Superior temporal gyrus (tissue), 1 donor: ENCODE results near the gene METTL27.
"Not testable (repeated sequence)": the region's sequence is repeated elsewhere in the genome, so short reads cannot be mapped to it uniquely, and the experiment has no call there.

Experiments used
- DNase-seq: peaks from one replicate; pipeline ENCODE4 v3.0.0-alpha.2; 2016; ENCODE audit errors: extremely low spot score

METTL27 gene

GRCh38 chr7:73869011-73869798, 26.9 kb upstream of the METTL27 start:
- DNase-seq: no peak

DNA sequence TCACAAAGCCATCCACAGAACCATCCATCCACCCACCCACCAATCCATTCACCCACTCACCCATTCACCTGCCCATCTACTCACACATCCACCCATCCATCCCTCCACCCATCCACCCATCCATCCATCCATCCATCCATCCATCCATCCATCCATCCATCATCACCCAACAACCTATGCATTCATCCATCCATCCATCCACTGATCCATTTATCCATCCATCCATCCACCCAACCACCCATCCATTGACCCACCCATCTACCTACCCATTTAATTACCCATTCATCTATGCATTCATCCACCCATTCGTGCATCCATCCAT, 24.1 kb upstream of the METTL27 start:
- no peak for DNase-seq

DNA sequence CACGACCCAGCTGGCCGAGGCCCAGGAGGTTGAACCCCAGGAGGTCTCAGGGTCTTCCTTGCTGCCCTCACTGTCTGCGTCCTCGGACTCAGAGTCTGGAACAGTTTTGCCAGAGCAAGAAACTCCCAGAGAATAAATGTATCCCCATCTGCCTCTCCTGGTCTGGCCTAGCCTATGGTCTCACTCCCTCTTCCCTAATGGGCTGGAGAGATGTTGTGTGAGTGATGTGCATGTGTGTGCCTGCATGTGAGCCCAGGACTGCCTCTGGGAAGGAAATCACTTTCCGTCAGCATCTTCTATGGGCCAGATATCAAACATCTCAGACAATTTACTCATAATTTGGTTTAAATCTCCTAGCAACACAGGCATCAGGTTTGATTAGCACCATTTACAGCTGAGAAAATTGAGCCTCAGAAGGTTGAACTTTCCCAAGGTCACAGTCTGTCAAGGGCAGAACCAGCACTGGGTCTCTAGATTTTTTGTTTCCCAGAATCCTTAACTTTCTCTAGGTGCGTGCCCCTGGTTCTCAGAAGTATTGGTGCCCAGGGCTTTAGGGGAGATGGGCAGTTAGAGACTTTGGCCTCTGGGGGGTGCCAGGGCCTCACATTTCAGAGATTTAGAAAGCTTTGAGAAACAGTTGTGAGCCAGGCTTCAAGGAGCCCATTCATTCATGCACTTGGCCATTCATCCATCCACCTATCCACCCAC, 23.6 kb upstream of the METTL27 start:
- DNase-seq: peak; percentile 70

GRCh38 chr7:73864981-73865711, 22.8 kb upstream of the METTL27 start:
- no peak for DNase-seq

DNA sequence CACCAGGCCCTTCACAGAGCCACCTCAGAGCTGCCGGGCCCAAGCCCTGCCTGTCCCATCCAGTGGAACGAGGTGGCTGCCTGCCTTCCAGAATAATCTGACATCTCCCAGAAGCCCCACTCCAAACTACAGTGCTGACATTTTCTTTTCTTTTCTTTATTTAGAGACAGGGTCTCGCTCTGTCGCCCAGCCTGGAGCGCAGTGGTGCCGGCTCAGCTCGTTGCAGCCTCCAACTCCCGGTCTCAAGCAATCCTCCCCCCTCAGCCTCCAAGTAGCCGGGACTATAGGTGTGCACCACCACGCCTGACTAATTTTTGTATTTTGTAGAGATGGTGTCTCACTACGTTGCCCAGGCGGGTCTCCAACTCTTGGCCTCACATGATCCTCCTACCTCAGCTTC, 19.0 kb upstream of the METTL27 start:
- no peak for DNase-seq

DNA sequence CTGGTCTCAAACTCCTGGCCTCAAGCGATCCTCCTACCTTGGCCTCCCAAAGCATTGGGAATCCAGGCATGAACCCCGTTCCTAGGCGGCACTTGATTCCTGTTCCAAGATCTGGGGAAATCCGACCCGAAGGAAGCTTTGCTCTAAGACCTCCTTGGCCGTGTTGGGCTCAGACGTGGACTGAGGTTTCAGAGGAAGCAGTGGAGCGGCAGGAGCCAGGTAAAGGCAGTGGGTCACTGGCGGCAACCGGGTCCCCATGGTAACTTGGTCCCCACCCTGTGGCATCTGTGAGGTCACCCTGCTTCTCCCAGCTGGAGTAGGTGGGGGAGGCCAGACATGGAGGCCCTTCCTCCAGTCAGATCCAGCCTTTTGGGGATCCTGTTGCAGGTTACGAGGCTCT, 18.5 kb upstream of the METTL27 start, which contains the start of gene TMEM270:
Gene TMEM270, plus strand, starts transcription at position 301 of the 400 bp plus-strand sequence. Its CDS starts 36 bp downstream, at position 337.
- no peak for DNase-seq

- no peak for DNase-seq
Observed at GRCh38 chr7:73858807-73859206, 16.5 kb upstream of the METTL27 start.

DNA sequence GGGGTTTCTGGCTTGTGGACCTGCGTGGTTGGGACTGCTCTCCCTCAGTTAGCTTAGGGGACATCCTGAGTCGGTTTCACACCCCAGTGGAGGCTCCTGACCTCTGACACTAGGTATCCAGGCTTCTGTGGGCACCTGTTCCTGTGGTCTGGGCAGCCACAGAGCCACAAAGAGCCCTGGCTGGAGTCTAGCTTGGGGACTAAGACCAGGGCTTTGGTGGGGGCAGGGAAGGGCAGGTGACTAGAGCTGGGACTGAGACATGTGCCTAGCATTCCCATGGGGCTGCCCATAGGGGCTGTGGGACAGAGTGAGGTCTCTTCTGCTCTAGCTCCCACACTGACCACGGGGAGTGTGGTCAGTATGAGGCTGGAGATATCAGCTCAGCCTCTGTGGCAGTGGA, 14.6 kb upstream of the METTL27 start:
- DNase-seq: no peak

- no peak for DNase-seq
Observed at GRCh38 chr7:73852500-73852899, 10.2 kb upstream of the METTL27 start.

DNA sequence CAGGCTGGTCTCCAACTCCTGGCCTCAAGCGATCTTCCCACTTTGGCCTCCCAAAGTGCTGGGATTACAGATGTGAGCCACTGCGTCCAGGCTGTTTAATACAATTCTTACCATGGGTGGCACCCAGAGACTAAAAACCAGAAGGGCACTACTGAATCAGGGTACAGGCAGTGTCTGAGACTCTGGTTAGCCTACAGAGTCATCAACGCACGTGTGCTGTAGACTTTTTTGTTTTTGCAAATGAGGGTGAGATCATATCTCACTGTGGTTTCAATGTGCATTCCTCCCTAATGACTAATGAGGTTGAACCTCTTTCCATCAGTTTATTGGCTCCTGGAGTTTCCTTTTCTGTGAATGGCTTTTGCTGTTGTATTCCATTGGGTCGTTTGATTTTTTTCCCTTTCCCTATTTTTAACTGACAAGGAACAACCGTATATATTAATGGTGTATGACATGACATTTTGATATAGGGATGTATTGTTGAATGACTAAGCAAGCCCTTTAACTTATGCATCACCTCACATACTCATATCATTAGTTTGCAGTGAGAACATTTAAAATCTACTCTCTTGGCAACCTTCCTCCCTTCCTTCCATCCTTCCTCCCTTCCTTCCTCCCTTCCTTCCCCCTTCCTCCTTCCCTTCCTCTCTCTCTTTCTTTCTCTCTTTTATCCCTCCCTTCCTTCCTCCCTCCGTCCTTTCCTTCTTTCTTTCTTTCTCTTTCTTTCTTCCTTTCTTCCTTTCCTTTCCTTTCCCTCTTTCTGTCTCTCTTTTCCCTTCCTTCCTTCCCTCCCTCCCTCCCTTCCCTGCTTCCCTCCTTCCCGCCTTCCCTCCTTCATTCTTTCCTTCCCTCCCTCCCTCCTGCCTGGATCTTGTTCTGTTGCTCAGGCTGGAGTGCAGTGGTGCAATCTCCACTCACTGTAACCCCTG, 9.4 kb upstream of the METTL27 start:
- DNase-seq: no peak

DNA sequence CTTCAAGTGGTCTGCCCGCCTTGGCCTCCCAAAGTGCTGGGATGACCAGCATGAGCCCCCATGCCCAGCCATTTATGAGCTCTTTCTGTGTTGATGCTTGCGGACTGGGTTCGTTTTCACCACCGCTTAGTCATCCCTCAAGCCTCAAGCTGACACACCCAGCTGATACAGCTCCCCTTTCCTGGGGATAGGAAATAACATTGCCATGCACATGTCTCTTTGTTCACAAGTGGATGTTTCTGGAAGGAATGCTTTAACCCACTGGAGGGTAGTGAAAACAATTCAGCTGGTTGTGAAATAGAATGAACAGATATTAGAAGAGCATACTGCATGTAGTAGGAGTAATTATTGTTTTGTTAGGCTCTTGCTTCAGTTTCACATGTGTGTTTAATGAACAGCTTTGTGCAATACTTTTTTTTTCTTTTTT, 8.5 kb upstream of the METTL27 start:
- DNase-seq: no peak

GRCh38 chr7:73847941-73848723, 5.8 kb upstream of the METTL27 start:
- DNase-seq: no peak

DNA sequence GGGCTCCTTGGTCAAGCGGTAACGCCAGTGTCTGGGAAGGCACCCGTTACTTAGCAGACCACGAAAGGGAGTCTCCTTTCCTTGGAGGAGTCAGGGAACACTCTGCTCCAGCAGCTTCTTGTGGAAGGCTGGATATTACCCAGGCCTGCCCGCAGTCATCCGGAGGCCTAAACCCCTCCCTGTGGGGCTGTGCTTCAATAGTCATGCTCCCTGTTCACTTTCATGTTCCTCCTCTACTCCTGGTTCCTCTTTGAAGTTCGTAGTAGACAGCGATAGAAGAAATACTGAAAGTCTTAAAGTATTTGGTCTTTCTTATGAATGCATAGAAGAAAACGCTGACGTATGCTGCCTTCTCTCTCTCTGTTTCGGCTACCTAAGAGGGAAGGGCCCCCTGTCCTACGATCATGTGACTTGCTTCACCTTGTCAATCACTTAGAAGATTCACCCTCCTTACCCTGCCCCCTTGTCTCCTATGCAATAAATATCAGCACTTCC, 3.4 kb upstream of the METTL27 start:
- DNase-seq: not testable (repeated sequence)

DNA sequence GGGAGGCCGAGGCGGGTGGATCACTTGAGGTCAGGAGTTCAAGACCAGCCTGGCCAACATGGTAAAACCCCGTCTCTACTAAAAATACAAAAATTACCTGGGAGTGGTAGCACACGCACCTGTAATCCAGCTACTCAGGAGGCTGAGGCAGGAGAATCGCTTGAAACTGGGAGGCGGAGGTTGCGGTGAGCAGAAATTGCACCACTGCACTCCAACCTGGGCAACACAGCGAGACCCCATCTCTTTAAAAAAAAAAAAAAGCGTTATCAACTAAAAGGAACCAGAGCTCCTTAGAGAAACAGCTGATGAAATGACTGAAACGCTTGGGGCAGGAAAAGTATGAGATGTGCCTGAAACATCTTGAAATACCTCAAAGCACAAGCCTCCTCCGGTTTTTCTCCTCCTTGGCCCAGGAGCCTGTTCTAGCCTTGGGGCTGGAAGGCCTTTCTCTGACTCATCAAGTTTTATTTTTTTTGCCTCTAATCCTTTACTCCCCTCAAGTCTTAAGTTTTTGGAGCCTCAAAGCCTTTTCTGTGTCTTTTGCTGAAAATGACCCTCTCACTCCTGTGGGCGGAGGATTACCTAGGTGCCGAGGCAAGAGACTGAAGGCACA, 2.6 kb upstream of the METTL27 start:
- no peak for DNase-seq

DNA sequence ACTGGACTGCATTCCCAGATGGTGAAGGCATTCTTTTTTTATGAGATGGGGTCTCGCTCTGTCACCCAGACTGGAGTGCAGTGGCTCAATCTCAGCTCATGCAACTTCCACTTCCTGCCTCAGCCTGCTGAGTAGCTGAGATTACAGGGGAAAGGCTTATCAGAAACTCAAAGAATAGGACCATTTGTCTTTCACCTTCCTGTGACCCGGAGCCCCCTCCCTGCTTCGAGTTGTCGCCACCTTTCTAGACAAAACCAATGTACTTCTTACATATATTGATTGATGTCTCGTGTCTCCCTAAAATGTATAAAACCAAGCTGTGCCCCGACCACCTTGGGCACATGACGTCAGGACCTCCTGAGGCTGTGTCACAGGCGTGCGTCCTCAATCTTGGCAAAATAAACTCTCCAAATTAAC, 1.8 kb upstream of the METTL27 start:
- DNase-seq: no peak

- DNase-seq: no peak
Observed at GRCh38 chr7:73841689-73842066, 638 bp downstream of the METTL27 start.

- no peak for DNase-seq
Observed at GRCh38 chr7:73840715-73841379, 1.5 kb downstream of the METTL27 start.

DNA sequence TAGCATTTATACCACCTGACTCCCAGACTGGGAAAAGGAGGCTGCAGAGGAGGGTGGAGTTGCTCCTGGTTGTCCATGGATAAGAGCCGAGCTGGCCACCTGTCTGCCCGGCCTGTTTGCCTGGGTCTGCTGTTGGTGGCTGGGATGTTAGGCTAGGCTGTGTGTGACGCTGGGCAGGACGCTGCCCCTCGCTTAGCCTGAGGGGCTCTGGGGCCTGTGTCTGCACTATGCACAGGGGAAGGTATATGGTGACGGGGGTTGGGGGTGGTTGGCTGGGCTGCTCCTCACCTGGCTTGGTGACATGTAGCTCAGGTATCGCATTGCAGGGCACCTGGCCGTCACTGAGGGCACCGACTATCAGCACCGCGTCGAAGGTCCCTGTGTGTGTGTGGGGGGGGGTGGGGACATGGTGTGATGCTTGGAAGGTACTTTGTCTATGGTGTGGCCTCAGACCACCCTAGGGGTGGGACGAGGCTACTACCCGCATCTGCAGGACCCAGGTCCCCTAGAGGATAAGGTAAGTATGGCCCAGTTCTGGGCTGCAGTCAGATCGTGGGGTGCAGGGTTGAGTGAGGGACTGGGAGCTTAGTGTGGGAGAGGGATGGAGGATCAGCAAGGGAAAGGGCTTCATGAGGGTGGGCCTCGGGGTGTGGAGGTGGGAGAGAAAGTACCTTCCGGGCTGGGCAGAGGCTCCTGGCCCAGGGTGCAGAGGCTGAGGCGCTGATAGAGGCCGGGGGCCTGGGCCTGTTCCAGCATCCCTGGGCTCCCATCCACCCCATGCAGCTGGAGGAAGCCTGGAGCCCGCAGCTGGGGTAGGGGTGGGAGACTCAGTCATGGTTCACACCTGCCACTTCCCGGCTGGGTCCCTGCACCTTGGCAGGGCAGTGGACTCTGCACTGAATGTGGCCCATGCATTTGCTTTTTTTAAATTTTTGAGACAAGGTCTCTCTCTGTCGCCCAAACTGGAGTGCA, 2.3 kb downstream of the METTL27 start:
- no peak for DNase-seq
